C4-2B (cell line): ENCODE data around the gene SLIT3.

ENCODE experiments used
- H3K27ac ChIP-seq: fragments of 450-650 bp; 2 replicates; pipeline ENCODE4 v1.5.1; 2017
- CTCF ChIP-seq: fragments of 450-650 bp; conservative IDR thresholded peaks from 2 replicates; pipeline ENCODE4 v1.5.1; 2017; ENCODE audit warnings: mild to moderate bottlenecking
- ZFX ChIP-seq: fragments of 450-650 bp; IDR thresholded peaks from 2 replicates; pipeline ENCODE4 v1.6.1; 2017

The SLIT3 gene

DNA sequence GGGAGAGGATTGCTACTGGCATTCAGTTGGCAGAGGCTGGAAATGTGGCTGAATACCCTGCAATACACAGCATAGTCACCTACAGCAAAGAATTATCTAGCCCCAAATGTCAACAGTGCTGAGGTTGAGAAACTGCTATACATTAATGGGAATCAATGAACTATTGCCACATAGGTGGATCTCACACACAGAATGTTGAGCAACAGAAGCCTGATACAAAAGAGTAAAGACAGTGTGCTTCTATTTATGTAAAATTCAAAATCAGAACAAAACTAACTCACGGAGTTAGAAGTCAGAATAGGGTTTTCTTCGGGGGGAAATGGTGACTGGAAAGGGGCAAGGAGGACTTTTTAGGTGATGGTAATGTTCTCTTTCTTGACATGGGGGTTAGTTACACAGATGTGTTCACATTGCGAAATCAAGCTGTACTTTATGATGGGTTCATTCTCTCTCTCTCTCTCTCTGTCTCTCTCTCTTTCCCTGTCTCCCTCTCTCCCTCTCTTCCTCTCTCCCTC is 676.0 kb downstream of the SLIT3 start:
- no peak for TF ChIP-seq ZFX
- TF ChIP-seq CTCF, result no peak
- H3K27ac ChIP-seq, result no peak overlapping the region

- TF ChIP-seq ZFX (no peak), CTCF (no peak)
- no peak overlapping the region for H3K27ac ChIP-seq
These were observed 680.1 kb downstream of the SLIT3 start for GRCh38 chr5:168620807-168621206.

DNA sequence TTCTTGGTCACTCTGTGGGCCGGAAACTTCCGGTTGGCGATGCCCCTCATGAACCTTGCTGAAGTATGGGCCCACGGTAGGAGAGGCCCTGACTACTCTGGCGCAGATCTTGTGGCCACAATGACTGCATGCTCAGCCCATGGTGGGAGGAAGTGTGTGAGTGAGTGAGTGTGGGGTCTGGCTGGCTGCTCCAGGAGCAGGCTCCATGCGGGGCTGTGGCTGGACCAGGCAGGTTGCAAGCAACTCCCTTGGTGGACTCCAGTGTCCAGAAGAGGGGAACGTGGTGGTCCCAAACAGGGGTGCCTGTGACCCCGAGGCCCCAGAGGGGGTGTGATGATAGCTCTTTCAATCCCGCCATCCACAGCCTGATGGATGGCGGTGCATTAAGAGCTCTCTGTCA is 686.3 kb downstream of the SLIT3 start:
- no peak overlapping the region for H3K27ac ChIP-seq
- TF ChIP-seq ZFX, result no peak

DNA sequence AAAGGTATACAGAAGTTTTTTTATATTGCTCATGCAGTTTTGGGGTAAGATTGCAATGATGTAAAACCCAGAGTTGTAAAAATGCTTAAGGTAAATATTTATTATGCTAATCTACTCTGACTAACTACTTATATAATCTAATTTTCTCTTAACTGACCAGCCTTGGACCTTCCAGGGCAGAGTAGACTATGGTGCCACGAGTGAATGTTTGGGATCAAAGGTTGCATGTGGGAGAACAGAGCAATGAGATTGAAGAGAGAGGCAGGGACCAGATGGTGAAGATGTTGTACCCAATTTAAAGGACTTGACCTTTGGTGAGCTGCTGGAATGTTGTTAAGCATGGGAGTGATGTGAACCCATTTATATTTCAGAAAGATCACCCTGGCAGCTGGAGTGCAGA is 686.9 kb downstream of the SLIT3 start:
- no peak overlapping the region for H3K27ac ChIP-seq
- no peak for TF ChIP-seq CTCF
- TF ChIP-seq ZFX, result no peak

DNA sequence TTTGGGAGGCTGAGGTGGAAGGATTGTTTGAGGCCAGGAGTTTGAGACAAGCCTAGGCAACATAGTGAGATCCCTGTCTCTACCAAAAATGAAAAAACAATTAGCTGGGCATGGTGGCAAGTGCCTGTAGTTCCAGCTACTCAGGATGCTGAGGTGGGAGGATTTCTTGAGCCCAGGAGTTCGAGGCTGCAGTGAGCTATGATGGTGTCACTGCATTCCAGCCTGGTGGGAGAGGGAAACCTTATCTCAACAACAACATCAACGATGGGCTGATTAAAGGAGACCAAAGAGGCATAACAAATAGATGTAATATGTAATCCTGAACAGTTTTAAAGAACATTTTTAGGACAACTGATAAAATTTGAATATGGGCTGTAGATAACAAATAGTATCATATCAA is 687.5 kb downstream of the SLIT3 start:
- H3K27ac ChIP-seq, result no peak overlapping the region
- no peak for TF ChIP-seq CTCF
- no peak for TF ChIP-seq ZFX

DNA sequence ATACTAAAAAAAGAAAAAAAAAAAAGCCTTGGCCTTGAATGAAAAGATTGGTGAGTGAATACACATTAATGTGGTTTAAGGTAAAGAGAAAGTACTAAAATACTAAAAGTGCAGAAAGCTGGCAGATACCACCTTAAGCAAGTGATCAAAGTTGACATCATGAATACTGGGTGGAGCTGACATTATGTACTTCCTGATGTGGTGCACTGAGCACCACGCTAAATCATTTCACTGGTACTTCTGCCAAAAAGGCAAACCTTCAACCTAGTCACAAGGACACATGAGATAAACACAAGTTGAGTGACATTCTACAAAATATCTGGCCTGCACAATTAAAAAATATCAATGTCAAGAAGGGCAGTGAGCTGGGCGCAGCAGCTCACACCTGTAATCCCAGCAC is 687.9 kb downstream of the SLIT3 start:
- H3K27ac ChIP-seq, result no peak overlapping the region
- TF ChIP-seq ZFX, result no peak
- TF ChIP-seq CTCF, result no peak

- no peak overlapping the region for H3K27ac ChIP-seq
- TF ChIP-seq CTCF, result no peak
- no peak for TF ChIP-seq ZFX
These were observed 688.8 kb downstream of the SLIT3 start for GRCh38 chr5:168612123-168612522.
